HL-60 (cell line): ENCODE data around the gene NSFL1C.

Source experiments
- DNase-seq, 2 experiments: peaks; one replicate each; pipeline ENCODE4 v3.0.0-alpha.2; 2010 to 2020; ENCODE audit warnings: low read depth in 1 of 2, low spot score in 1 of 2
- H3K27ac ChIP-seq: fragments of 250-450 bp; sonication (Bioruptor Pico); replicated peaks from 2 replicates; pipeline ENCODE4 v1.5.1; 2020; ENCODE audit warnings: mild to moderate bottlenecking, moderate library complexity
- H3K27me3 ChIP-seq: fragments of 250-450 bp; sonication (Bioruptor Pico); 2 replicates; pipeline ENCODE4 v1.5.1; 2021; ENCODE audit warnings: mild to moderate bottlenecking, moderate library complexity; ENCODE audit not compliant: insufficient read depth, poor library complexity, severe bottlenecking
- H3K4me3 ChIP-seq: replicated peaks from 2 replicates; pipeline ENCODE4 v1.5.1; 2011; ENCODE audit warnings: mild to moderate bottlenecking, control low read depth, low read length; ENCODE audit not compliant: insufficient read depth
- CTCF ChIP-seq: IDR thresholded peaks from one replicate; pipeline ENCODE4 v1.5.1; 2011; ENCODE audit warnings: low read length, control low read depth, inconsistent platforms; ENCODE audit not compliant: insufficient read depth
- GABPA ChIP-seq: IDR thresholded peaks from 2 replicates; pipeline ENCODE4 v1.6.1; 2012; ENCODE audit warnings: low read depth
- POLR2AphosphoS5 ChIP-seq: IDR thresholded peaks from 2 replicates; pipeline ENCODE4 v1.6.1; 2012; ENCODE audit warnings: low read depth
- REST ChIP-seq: IDR thresholded peaks from 2 replicates; pipeline ENCODE4 v1.6.1; 2012; ENCODE audit warnings: low read depth; ENCODE audit not compliant: insufficient replicate concordance
- SPI1 ChIP-seq: IDR thresholded peaks from 2 replicates; pipeline ENCODE4 v1.6.1; 2012; ENCODE audit warnings: low read depth, mild to moderate bottlenecking, borderline replicate concordance

The NSFL1C gene

DNA sequence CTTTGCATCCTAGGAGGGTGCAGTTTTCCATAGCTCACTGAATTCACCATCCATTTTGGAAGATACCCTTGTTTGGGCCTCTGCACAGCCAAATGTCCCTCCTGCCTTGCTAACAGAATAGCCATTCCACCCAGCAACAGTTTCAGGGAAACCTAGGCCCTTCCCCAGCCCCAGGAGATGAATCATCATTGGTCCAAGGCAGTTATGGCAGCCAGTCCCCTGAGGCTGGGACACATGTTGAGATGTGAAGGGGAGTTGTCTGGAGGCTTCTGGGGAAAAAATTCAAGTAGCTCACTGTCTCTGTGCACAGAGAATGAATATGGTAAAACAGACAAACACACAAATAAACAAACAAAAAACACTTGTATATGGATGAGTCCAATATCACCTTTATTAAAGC is 41.9 kb upstream of the NSFL1C start:
- no peak for DNase-seq
- H3K27me3 ChIP-seq: no peaks in the 10 kb centered on the region

DNA sequence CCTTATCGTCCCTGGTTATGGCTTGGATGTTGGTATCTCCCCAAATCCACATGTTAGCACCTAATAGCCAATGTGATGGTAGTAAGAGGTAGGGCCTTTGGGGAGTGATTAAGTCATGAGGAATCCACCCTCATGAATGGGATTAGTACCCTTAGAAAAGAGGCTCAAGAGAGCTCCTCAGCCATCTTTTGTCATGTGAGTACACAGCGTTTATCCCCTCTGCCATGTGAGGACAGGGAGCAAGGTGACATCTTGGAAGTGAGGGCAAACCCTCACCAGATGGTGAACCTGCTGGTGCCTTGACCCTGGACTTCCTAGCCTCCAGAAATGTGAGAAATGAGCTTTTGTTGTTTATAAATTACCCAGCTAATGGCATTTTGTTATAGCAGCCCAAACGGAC is 40.6 kb upstream of the NSFL1C start:
- H3K27me3 ChIP-seq: no peaks in the 10 kb centered on the region
- no peak overlapping the region for H3K4me3 ChIP-seq
- H3K27ac ChIP-seq: no peak overlapping the region
- no peak for DNase-seq
- TF ChIP-seq SPI1 (no peak), POLR2AphosphoS5 (no peak), GABPA (no peak), REST (no peak), CTCF (no peak)

More for the DNA sequence above, 41.9 kb upstream of the NSFL1C start:
- H3K4me3 ChIP-seq: no peak overlapping the region
- TF ChIP-seq REST (no peak), POLR2AphosphoS5 (no peak), GABPA (no peak), CTCF (no peak), SPI1 (no peak)
- H3K27ac ChIP-seq: no peak overlapping the region

GRCh38 chr20:1505871-1506270 is 39.2 kb upstream of the NSFL1C start:
- Histone ChIP-seq H3K27me3 (no peaks in the 10 kb centered on the region), H3K27ac (no peak overlapping the region), H3K4me3 (no peak overlapping the region)
- no peak for DNase-seq
- TF ChIP-seq REST: no peak
- no peak for TF ChIP-seq CTCF
- TF ChIP-seq POLR2AphosphoS5: no peak
